ENCODE data around the gene RGL1.
"Not testable (repeated sequence)": the region's sequence is repeated elsewhere in the genome, so short reads cannot be mapped to it uniquely, and the experiment has no call there.

- TF ChIP-seq POLR2A (IDR thresholded peaks at IDR 0.05; ENCODE audit: low read length); GATA1 (IDR thresholded peaks at IDR 0.05; ENCODE audit: low read depth, low read length): not testable (repeated sequence)
Measured at GRCh38 chr1:183762856-183763255, 42.1 kb upstream of the RGL1 start.

All from erythroblast (primary cell).